HG03469 (cell line): ENCODE results near the gene POLR3GL.

Experiments used
- ATAC-seq: cut with Tn5 transposase; IDR thresholded peaks from one replicate; pipeline ENCODE4 v1.9.1; 2021; ENCODE audit warnings: mild to moderate bottlenecking, moderate library complexity, moderate number of reproducible peaks; ENCODE audit not compliant: unreplicated experiment

The POLR3GL gene

GRCh38 chr1:145991735-145992412 is 27.4 kb downstream of the POLR3GL start:
- ATAC-seq = no peak

GRCh38 chr1:145992502-145992936 is 28.0 kb downstream of the POLR3GL start:
- ATAC-seq = no peak

- ATAC-seq = no peak
These were observed 28.6 kb downstream of the POLR3GL start for GRCh38 chr1:145992958-145993617.

GRCh38 chr1:145993618-145994390 is 29.3 kb downstream of the POLR3GL start:
- no peak for ATAC-seq

- no peak for ATAC-seq
These were observed 30.1 kb downstream of the POLR3GL start for GRCh38 chr1:145994391-145995120.

- ATAC-seq = no peak
These were observed 30.8 kb downstream of the POLR3GL start for GRCh38 chr1:145995148-145995881.

- no peak for ATAC-seq
These were observed 31.5 kb downstream of the POLR3GL start for GRCh38 chr1:145995964-145996432.

- peak; percentile 71 for ATAC-seq
These were observed 32.0 kb downstream of the POLR3GL start, which contains the start of gene TXNIP for GRCh38 chr1:145996433-145997015. TSS of gene TXNIP (minus strand) at chr1:145996579. CDS start at chr1:145996266, 313 bp downstream.

- ATAC-seq = no peak
These were observed 32.7 kb downstream of the POLR3GL start for GRCh38 chr1:145997016-145997717.

GRCh38 chr1:145997718-145998023 is 33.2 kb downstream of the POLR3GL start:
- ATAC-seq = no peak

- no peak for ATAC-seq
These were observed 35.0 kb downstream of the POLR3GL start for GRCh38 chr1:145999321-146000024.

GRCh38 chr1:146001709-146002108 is 37.2 kb downstream of the POLR3GL start:
- no peak for ATAC-seq

GRCh38 chr1:146007489-146008133 is 43.1 kb downstream of the POLR3GL start:
- no peak for ATAC-seq

- ATAC-seq = no peak
These were observed 45.7 kb downstream of the POLR3GL start for GRCh38 chr1:146010126-146010738.

- ATAC-seq = no peak
These were observed 48.4 kb downstream of the POLR3GL start for GRCh38 chr1:146012703-146013558.

GRCh38 chr1:146013559-146013922 is 49.1 kb downstream of the POLR3GL start:
- ATAC-seq = no peak

- ATAC-seq = no peak
These were observed 52.4 kb downstream of the POLR3GL start for GRCh38 chr1:146016891-146017290.
